ENCODE measurements around the gene LBP.

GRCh38 chr20:38350879-38351775 lies 4.8 kb downstream of the LBP start:
- TF ChIP-seq CTCF (IDR thresholded peaks at IDR 0.05; ENCODE audit: low read length) = no peak
- no peak for TF ChIP-seq EZH2 (IDR thresholded peaks at IDR 0.05; ENCODE audit: borderline replicate concordance, low read length)

Measured in OCI-LY1 (cell line).